HepG2 (cell line): ENCODE measurements around the gene MACROD2. TPM values are rescaled to one million over a fixed set of nuclear protein-coding genes. Genes with fewer than 3 reads are reported as not detected.

ENCODE experiments used
- ATAC-seq: fragments of 200-7000 bp; cut with Tn5 transposase; 3 replicates; pipeline ENCODE4 v1.9.1; 2020; ENCODE audit warnings: mild to moderate bottlenecking, moderate library complexity
- BruUV-seq: library from RNA; stranded (reverse); fragments of 400-500 nt; replicated peaks from 2 replicates; lab custom pipeline; 2021; lab: Mats Ljungman, UMichigan
- CTCF ChIA-PET: fragments of 300-600 bp; formaldehyde crosslinking; extraction: SDS; loops from one replicate; lab custom pipeline; 2021; ENCODE audit warnings: low total read pairs, inconsistent platforms, low intra/inter-chr PET ratio; lab: Yijun Ruan, JAX
- POLR2A ChIA-PET: fragments of 350-600 bp; sonication (Branson Sonifier 250); formaldehyde crosslinking; loops from one replicate; lab custom pipeline; 2020; ENCODE audit warnings: antibody characterized with exemption, inconsistent platforms; lab: Yijun Ruan, JAX
- DNase-seq: peaks from one replicate; pipeline ENCODE4 v3.0.0-alpha.2; 2015; ENCODE audit warnings: low spot score
- FAIRE-seq: peaks from 3 replicates; lab custom pipeline; 2011; peaks lifted over from hg19 to GRCh38; lab: Jason Lieb, UNC
- H2AFZ ChIP-seq: one replicate; pipeline ENCODE4 v1.6.1; 2011; ENCODE audit warnings: low read length, inconsistent platforms
- H3K27ac ChIP-seq: fragments of 300-600 bp; 3 replicates; pipeline ENCODE4 v1.8.0; 2011; ENCODE audit warnings: mixed run types, mild to moderate bottlenecking, mixed read lengths, low read length, inconsistent platforms; ENCODE audit not compliant: insufficient read depth; ENCODE audit errors: extremely low read length
- H3K27me3 ChIP-seq, 2 experiments: fragments of 200-600 bp in 1 of 2; 2 replicates in 1 of 2; 3 replicates in 1 of 2; pipeline versions ENCODE4 v1.6.0 to v1.8.0; 2011; ENCODE audit warnings: low read length in 2 of 2, mild to moderate bottlenecking in 2 of 2, moderate library complexity in 2 of 2, inconsistent platforms in 1 of 2; ENCODE audit not compliant: insufficient read depth in 2 of 2, control insufficient read depth in 1 of 2
- H3K36me3 ChIP-seq, 2 experiments: fragments of 200-600 bp in 1 of 2; replicated peaks in 1 of 2; 2 replicates in 1 of 2; 3 replicates in 1 of 2; pipeline versions ENCODE4 v1.5.1 to v1.8.0; 2011; ENCODE audit warnings: low read length in 2 of 2, inconsistent platforms in 1 of 2; ENCODE audit not compliant: insufficient read depth in 2 of 2, control insufficient read depth in 1 of 2
- H3K4me1 ChIP-seq: 2 replicates; pipeline ENCODE4 v1.5.1; 2012; ENCODE audit warnings: low read length, inconsistent platforms; ENCODE audit not compliant: insufficient read depth
- H3K4me2 ChIP-seq: 2 replicates; pipeline ENCODE4 v1.6.0; 2011; ENCODE audit warnings: low read depth, low read length, inconsistent platforms
- H3K4me3 ChIP-seq, 3 experiments: fragments of 200-600 bp in 1 of 3; sonication (generic), shearing (Covaris generic) in 1 of 3; replicated peaks in 1 of 3; 2 replicates each; pipeline ENCODE4 v1.5.1; 2011 to 2016; ENCODE audit warnings: low read length in 3 of 3, inconsistent platforms in 2 of 3, low read depth in 2 of 3, mild to moderate bottlenecking in 2 of 3, control low read depth in 1 of 3, mixed read lengths in 1 of 3; ENCODE audit not compliant: insufficient read depth in 1 of 3
- H3K79me2 ChIP-seq: one replicate; pipeline ENCODE4 v1.6.1; 2011; ENCODE audit warnings: low read length, inconsistent platforms; ENCODE audit not compliant: insufficient read depth
- H3K9ac ChIP-seq: 2 replicates; pipeline ENCODE4 v1.6.0; 2011; ENCODE audit warnings: mild to moderate bottlenecking, low read depth, low read length, inconsistent platforms; ENCODE audit not compliant: insufficient read depth
- H3K9me3 ChIP-seq: 2 replicates; pipeline ENCODE4 v1.5.1; 2012; ENCODE audit warnings: mild to moderate bottlenecking, low read length
- H4K20me1 ChIP-seq: 2 replicates; pipeline ENCODE4 v1.6.0; 2011; ENCODE audit warnings: inconsistent platforms, mild to moderate bottlenecking, low read length, moderate library complexity; ENCODE audit not compliant: insufficient read depth
- AGO1 ChIP-seq: fragments of 200-400 bp; formaldehyde crosslinking; IDR thresholded peaks from 2 replicates; pipeline ENCODE4 v1.6.1; 2017; ENCODE audit warnings: mild to moderate bottlenecking, low read depth, low read length, moderate library complexity; ENCODE audit not compliant: poor library complexity, severe bottlenecking
- ATF7 ChIP-seq, 2 experiments: fragments of 450-650 bp in 1 of 2; sonication (generic) in 1 of 2; formaldehyde crosslinking in 1 of 2; IDR thresholded peaks; 2 replicates each; pipeline versions ENCODE4 v1.4.0 to v1.6.1; 2016 to 2020; ENCODE audit warnings: antibody characterized with exemption in 1 of 2, mild to moderate bottlenecking in 1 of 2, missing genetic modification reagents in 1 of 2
- CREB3 ChIP-seq: sonication (generic); formaldehyde crosslinking; IDR thresholded peaks from 2 replicates; pipeline ENCODE4 v1.5.0; 2020; ENCODE audit warnings: missing genetic modification reagents
- CSRNP2 ChIP-seq: sonication (generic); formaldehyde crosslinking; conservative IDR thresholded peaks from 2 replicates; pipeline ENCODE4 v1.8.0; 2022; ENCODE audit warnings: low read depth, missing genetic modification reagents
- FIP1L1 ChIP-seq: fragments of 200-400 bp; formaldehyde crosslinking; IDR thresholded peaks from 2 replicates; pipeline ENCODE4 v1.6.1; 2018; ENCODE audit warnings: low read depth, mild to moderate bottlenecking, low read length, moderate library complexity, borderline replicate concordance; ENCODE audit not compliant: insufficient read depth
- ISL2 ChIP-seq: sonication (generic); formaldehyde crosslinking; IDR thresholded peaks from 2 replicates; pipeline ENCODE4 v1.5.0; 2020; ENCODE audit warnings: missing genetic modification reagents
- NFRKB ChIP-seq: fragments of 450-650 bp; IDR thresholded peaks from 2 replicates; pipeline ENCODE4 v1.6.1; 2017
- PLSCR1 ChIP-seq: sonication (generic); formaldehyde crosslinking; IDR thresholded peaks from 2 replicates; pipeline ENCODE4 v1.5.0; 2020; ENCODE audit warnings: missing genetic modification reagents, mild to moderate bottlenecking, borderline replicate concordance
- ZBTB2 ChIP-seq: sonication (generic); formaldehyde crosslinking; IDR thresholded peaks from 2 replicates; pipeline ENCODE4 v1.8.0; 2022; ENCODE audit warnings: low read depth, missing genetic modification reagents
- ZNF10 ChIP-seq: sonication (generic); formaldehyde crosslinking; IDR thresholded peaks from 2 replicates; pipeline ENCODE4 v1.4.0; 2020; ENCODE audit warnings: mild to moderate bottlenecking, low read depth, missing genetic modification reagents, borderline replicate concordance
- ZNF451 ChIP-seq: sonication (generic); formaldehyde crosslinking; IDR thresholded peaks from 2 replicates; pipeline ENCODE4 v1.5.0; 2020; ENCODE audit warnings: mild to moderate bottlenecking, missing genetic modification reagents
- WGBS: methylation state at CpG from one replicate; pipeline ENCODE4 v1.1.6; 2017; ENCODE audit warnings: low lambda C conversion rate; 5-methylcytosine and 5-hydroxymethylcytosine counted together
- in situ Hi-C: cut with HindIII; loops from 2 replicates; pipeline ENCODE4 v1.10.0; 2017; ENCODE audit warnings: low pct_unique_long_range_greater_than_20kb; ENCODE audit not compliant: extremely low pct_ligation_motif_present
- intact Hi-C: fragments of 100-400 bp; cut with micrococcal nuclease; formaldehyde crosslinking; loops from one replicate; pipeline ENCODE4 v1.10.0; 2022; ENCODE audit not compliant: unreplicated experiment
- polyA plus RNA-seq, 8 experiments: library from polyadenylated mRNA; depleted of rRNA in 3 of 8; stranded (reverse) in 7 of 8; unstranded in 1 of 8; fragments of >200 nt; fragmentation: Illumina TruSeq in 4 of 8; extraction: Trizol in 4 of 8; gene quantifications; 2 replicates each; pipeline versions ENCODE4 v1.2.1 to v1.2.3, GENCODE V29; 2011 to 2016; ENCODE audit warnings: low read depth in 4 of 8, missing spikeins in 1 of 8, mixed read lengths in 1 of 8; ENCODE audit not compliant: insufficient read depth in 1 of 8
- total RNA-seq, 5 experiments: library from RNA; depleted of rRNA; stranded (reverse); fragments of >200 nt; fragmentation: Illumina TruSeq; extraction: Trizol; gene quantifications; 2 replicates each; pipeline ENCODE4 v1.2.3, GENCODE V29; 2016; ENCODE audit warnings: low read depth in 1 of 5

Gene MACROD2
- total and polyA plus RNA-seq, 2 of the 13 experiments (the other 11 are each of a cell fraction or from before 2014, with no cell fraction given), result 0.13 to 0.51 TPM

GRCh38 chr20:14098261-14098660 lies 102.9 kb downstream of the MACROD2 start:
- Histone ChIP-seq H2AFZ (no peak overlapping the region), H3K36me3 (no peaks in the 10 kb centered on the region), H3K4me2 (no peak overlapping the region), H3K79me2 (no peaks in the 10 kb centered on the region), H3K9me3 (no peaks in the 10 kb centered on the region), H3K9ac (no peak overlapping the region), H3K27ac (no peak overlapping the region), H3K4me3 (no peak overlapping the region), H3K4me1 (no peaks in the 10 kb centered on the region), H3K27me3 (no peaks in the 10 kb centered on the region), H4K20me1 (no peaks in the 10 kb centered on the region)
- WGBS, result 23% methylated on average over 1 of the region's 1 CpG
- DNase-seq (no peak), ATAC-seq (no peak), FAIRE-seq (no peak)
- TF ChIP-seq ATF7 (IDR thresholded peaks at IDR 0.05) (peak; percentile 92), ATF7 (CRISPR knock-in tag; IDR thresholded peaks at IDR 0.05) (no peak), AGO1 (no peak)
- in situ Hi-C loops (no loop called here), intact Hi-C loops (no loop called here)
- ChIA-PET POLR2A (no interaction called here), CTCF (no interaction called here)
- BruUV-seq, result no TSS peak

GRCh38 chr20:14113416-14113815 lies 118.1 kb downstream of the MACROD2 start:
- no peak overlapping the region for H3K27ac ChIP-seq
- no peak overlapping the region for H2AFZ ChIP-seq
- WGBS, result 0% methylated on average over 3 of the region's 3 CpGs
- no peak for DNase-seq
- CTCF ChIA-PET, result no interaction called here
- H4K20me1 ChIP-seq, result no peaks in the 10 kb centered on the region
- intact Hi-C loops, result no loop called here
- no peak for FAIRE-seq
- H3K36me3 ChIP-seq, result no peaks in the 10 kb centered on the region
- in situ Hi-C loops, result no loop called here
- no peak for ATAC-seq
- H3K4me1 ChIP-seq, result no peaks in the 10 kb centered on the region
- H3K9ac ChIP-seq, result no peak overlapping the region
- H3K4me3 ChIP-seq, result no peak overlapping the region
- no peak overlapping the region for H3K4me2 ChIP-seq
- POLR2A ChIA-PET, result no interaction called here
- H3K9me3 ChIP-seq, result peaks cover 13% of the 10 kb centered on the region; the same call in 1 of the 2 replicates
- no TSS peak for BruUV-seq
- no peaks in the 10 kb centered on the region for H3K27me3 ChIP-seq
- H3K79me2 ChIP-seq, result no peaks in the 10 kb centered on the region
- TF ChIP-seq ZBTB2 (CRISPR knock-in tag), result no peak
- TF ChIP-seq PLSCR1, result no peak
- no peak for TF ChIP-seq ZNF10 (CRISPR knock-in tag)
- no peak for TF ChIP-seq ZNF451 (CRISPR knock-in tag)
- no peak for TF ChIP-seq NFRKB
- TF ChIP-seq CSRNP2 (CRISPR knock-in tag), result no peak
- TF ChIP-seq FIP1L1, result no peak
- TF ChIP-seq CREB3 (CRISPR knock-in tag), result no peak
- TF ChIP-seq ISL2 (CRISPR knock-in tag), result no peak
